HK-2 (cell line): ENCODE results near the gene TRAPPC11.

Source experiments
- DNase-seq: peaks from one replicate; pipeline ENCODE4 v3.0.0-alpha.2; 2018; ENCODE audit not compliant: unreplicated experiment

TRAPPC11 gene

GRCh38 chr4:183758061-183758757 is 99.1 kb downstream of the TRAPPC11 start:
- no peak for DNase-seq

- no peak for DNase-seq
Observed at GRCh38 chr4:183758758-183759447, 99.8 kb downstream of the TRAPPC11 start.

- DNase-seq, result no peak
Observed at GRCh38 chr4:183760326-183760725, 101.2 kb downstream of the TRAPPC11 start.
